ENCODE results near the gene RBX1.

The RBX1 gene

DNA sequence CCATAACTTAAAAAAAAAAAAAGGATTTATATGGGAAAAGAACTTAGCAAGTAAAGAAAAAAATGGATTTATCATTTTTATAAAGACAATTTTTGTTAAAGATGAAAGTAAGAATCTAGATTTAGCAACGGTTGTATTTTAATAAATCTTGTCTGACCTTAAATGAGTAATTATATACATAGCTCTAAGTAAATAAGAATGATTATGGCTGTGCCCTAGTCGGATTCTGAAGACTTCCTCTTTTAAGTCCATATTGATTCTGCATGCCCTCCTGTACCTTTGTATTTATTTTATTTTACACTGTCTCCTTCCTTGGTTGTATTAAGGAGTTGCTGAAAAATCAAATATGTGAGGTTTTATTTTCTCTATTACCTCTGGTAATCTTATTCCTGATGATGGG lies 7.1 kb downstream of the RBX1 start:
- Histone ChIP-seq H3K18ac (ENCODE audit: low read depth in 1 of 2, low read length in 2 of 2) (no peak overlapping the region), H3K4me3 (ENCODE audit: insufficient read depth in 1 of 2, low read depth in 1 of 2, low read length in 2 of 2) (no peak overlapping the region), H3K14ac (ENCODE audit: low read length in 2 of 2) (no peak overlapping the region), H3K27ac (ENCODE audit: low read length, poor library complexity, severe bottlenecking) (no peak overlapping the region), H3K36me3 (ENCODE audit: control insufficient read depth in 1 of 2, insufficient read depth in 2 of 2, low read depth in 1 of 2, low read length in 2 of 2) (peaks cover 55 to 64% of the 10 kb centered on the region in 2 experiments), H2AK5ac (ENCODE audit: low read length, severe bottlenecking) (no peak overlapping the region), H3K4ac (ENCODE audit: low read depth in 1 of 2, low read length in 2 of 2) (no peak overlapping the region), H3K79me1 (replicated peaks; ENCODE audit: low read length, poor library complexity, severe bottlenecking) (peaks cover 12% of the 10 kb centered on the region), H3K27me3 (ENCODE audit: control insufficient read depth in 1 of 2, insufficient read depth in 1 of 2, low read length in 2 of 2) (no peaks in the 10 kb centered on the region), H2BK12ac (ENCODE audit: low read length in 2 of 2) (no peak overlapping the region), H3K9ac (ENCODE audit: low read length) (no peak overlapping the region), H4K8ac (ENCODE audit: low read length) (no peak overlapping the region), H3K4me1 (ENCODE audit: control insufficient read depth, insufficient read depth, low read depth, low read length) (no peaks in the 10 kb centered on the region), H3K4me2 (ENCODE audit: low read length, poor library complexity, severe bottlenecking) (no peak overlapping the region), H3K23ac (ENCODE audit: low read length in 2 of 2) (no peak overlapping the region), H4K91ac (ENCODE audit: low read length) (no peak overlapping the region), H2BK15ac (ENCODE audit: low read depth, poor library complexity, severe bottlenecking) (no peak overlapping the region), H2BK120ac (ENCODE audit: low read depth, low read length) (no peak overlapping the region), H3K9me3 (ENCODE audit: control insufficient read depth, low read length) (no peaks in the 10 kb centered on the region), H2AFZ (ENCODE audit: low read depth, low read length) (no peak overlapping the region), H2BK5ac (ENCODE audit: low read depth, low read length, poor library complexity, severe bottlenecking) (no peak overlapping the region)
- no CpG with 5 or more reads among the region's 2 CpGs for WGBS
- DNase-seq = no peak

DNA sequence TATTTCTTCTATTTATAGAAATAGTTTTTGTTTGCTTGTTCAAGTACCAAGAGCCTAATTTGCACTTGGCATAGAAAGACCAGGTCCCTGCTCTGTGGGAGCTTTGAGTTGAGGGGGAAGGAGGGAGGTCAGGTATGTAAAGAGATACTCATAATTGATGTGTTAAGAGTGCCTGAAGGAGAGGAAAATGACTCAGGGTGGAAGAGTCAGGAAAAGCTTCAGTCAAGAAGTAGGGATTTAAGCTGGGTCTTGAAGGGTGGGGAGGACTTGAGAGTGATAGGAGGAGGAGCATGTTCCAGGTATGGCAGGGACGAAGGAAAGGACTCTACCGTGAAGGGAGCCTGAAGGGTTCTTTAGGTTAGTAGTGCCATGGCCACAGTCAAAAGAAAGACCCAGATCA lies 9.0 kb downstream of the RBX1 start:
- Histone ChIP-seq H3K79me1 (replicated peaks; ENCODE audit: low read length, poor library complexity, severe bottlenecking) (peaks cover 20% of the 10 kb centered on the region), H3K36me3 (ENCODE audit: control insufficient read depth in 1 of 2, insufficient read depth in 2 of 2, low read depth in 1 of 2, low read length in 2 of 2) (peaks cover 55 to 64% of the 10 kb centered on the region in 2 experiments), H2AFZ (ENCODE audit: low read depth, low read length) (no peak overlapping the region), H2BK5ac (ENCODE audit: low read depth, low read length, poor library complexity, severe bottlenecking) (no peak overlapping the region), H3K4me2 (ENCODE audit: low read length, poor library complexity, severe bottlenecking) (no peak overlapping the region), H3K4me1 (ENCODE audit: control insufficient read depth, insufficient read depth, low read depth, low read length) (no peaks in the 10 kb centered on the region), H3K27ac (ENCODE audit: low read length, poor library complexity, severe bottlenecking) (no peak overlapping the region), H2BK120ac (ENCODE audit: low read depth, low read length) (no peak overlapping the region), H2AK5ac (ENCODE audit: low read length, severe bottlenecking) (no peak overlapping the region), H3K9me3 (ENCODE audit: control insufficient read depth, low read length) (no peaks in the 10 kb centered on the region), H4K8ac (ENCODE audit: low read length) (no peak overlapping the region), H3K23ac (ENCODE audit: low read length in 2 of 2) (no peak overlapping the region), H3K4me3 (ENCODE audit: insufficient read depth in 1 of 2, low read depth in 1 of 2, low read length in 2 of 2) (no peak overlapping the region), H3K27me3 (ENCODE audit: control insufficient read depth in 1 of 2, insufficient read depth in 1 of 2, low read length in 2 of 2) (no peaks in the 10 kb centered on the region), H3K4ac (ENCODE audit: low read depth in 1 of 2, low read length in 2 of 2) (no peak overlapping the region), H2BK15ac (ENCODE audit: low read depth, poor library complexity, severe bottlenecking) (no peak overlapping the region), H3K18ac (ENCODE audit: low read depth in 1 of 2, low read length in 2 of 2) (no peak overlapping the region), H3K9ac (ENCODE audit: low read length) (no peak overlapping the region), H4K91ac (ENCODE audit: low read length) (no peak overlapping the region), H3K14ac (ENCODE audit: low read length in 2 of 2) (no peak overlapping the region), H2BK12ac (ENCODE audit: low read length in 2 of 2) (no peak overlapping the region)
- WGBS = 93% methylated on average over 2 of the region's 2 CpGs
- no peak for DNase-seq

DNA sequence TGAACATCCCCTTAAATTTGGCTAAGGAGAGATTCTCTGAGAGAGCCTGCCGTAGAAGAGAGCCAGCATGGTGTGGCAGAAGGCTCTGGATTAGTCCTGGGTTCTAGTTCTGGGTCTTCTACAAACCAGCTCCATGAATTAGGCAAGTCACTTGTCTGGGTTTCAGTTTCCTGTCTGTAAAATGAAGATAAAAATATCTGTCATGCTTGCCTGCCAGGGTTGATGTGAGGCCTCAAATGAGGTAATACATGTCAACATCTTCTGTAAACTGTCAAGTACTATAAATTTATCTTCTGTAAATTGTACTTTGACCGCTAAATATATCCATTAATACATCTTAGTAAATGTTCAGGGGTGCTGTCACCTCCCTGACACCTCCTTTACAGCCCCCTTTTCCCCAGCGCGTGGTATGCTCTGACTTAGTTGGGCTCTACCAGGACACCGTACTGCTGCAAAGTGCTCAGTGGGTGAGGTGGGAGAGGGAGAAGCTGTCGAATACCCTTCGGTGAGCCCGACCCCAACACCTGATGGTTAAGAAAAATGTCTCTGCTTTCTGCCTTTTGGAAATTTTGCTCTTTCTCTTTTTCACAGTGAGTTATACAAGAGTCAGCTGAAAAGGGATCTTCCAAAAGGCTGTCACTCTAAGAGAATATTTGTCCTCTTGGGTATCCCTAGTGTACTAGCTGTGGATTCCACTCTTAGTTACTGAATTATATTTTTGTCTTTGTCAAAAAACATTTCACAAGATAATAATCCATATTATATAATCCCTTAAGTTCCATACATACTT lies 15.0 kb downstream of the RBX1 start:
- Histone ChIP-seq H3K27me3 (ENCODE audit: control insufficient read depth in 1 of 2, insufficient read depth in 1 of 2, low read length in 2 of 2) (no peaks in the 10 kb centered on the region), H4K91ac (ENCODE audit: low read length) (no peak overlapping the region), H3K14ac (ENCODE audit: low read length in 2 of 2) (no peak overlapping the region), H3K9me3 (ENCODE audit: control insufficient read depth, low read length) (no peaks in the 10 kb centered on the region), H2AFZ (ENCODE audit: low read depth, low read length) (no peak overlapping the region), H3K23ac (ENCODE audit: low read length in 2 of 2) (no peak overlapping the region), H3K9ac (ENCODE audit: low read length) (no peak overlapping the region), H2BK12ac (ENCODE audit: low read length in 2 of 2) (no peak overlapping the region), H4K8ac (ENCODE audit: low read length) (no peak overlapping the region), H3K4ac (ENCODE audit: low read depth in 1 of 2, low read length in 2 of 2) (no peak overlapping the region), H2BK120ac (ENCODE audit: low read depth, low read length) (no peak overlapping the region), H2AK5ac (ENCODE audit: low read length, severe bottlenecking) (no peak overlapping the region), H3K36me3 (ENCODE audit: control insufficient read depth in 1 of 2, insufficient read depth in 2 of 2, low read depth in 1 of 2, low read length in 2 of 2) (peaks cover 48 to 86% of the 10 kb centered on the region in 2 experiments), H3K4me3 (ENCODE audit: insufficient read depth in 1 of 2, low read depth in 1 of 2, low read length in 2 of 2) (no peak overlapping the region), H2BK5ac (ENCODE audit: low read depth, low read length, poor library complexity, severe bottlenecking) (no peak overlapping the region), H2BK15ac (ENCODE audit: low read depth, poor library complexity, severe bottlenecking) (no peak overlapping the region), H3K4me1 (ENCODE audit: control insufficient read depth, insufficient read depth, low read depth, low read length) (no peaks in the 10 kb centered on the region), H3K79me1 (replicated peaks; ENCODE audit: low read length, poor library complexity, severe bottlenecking) (peaks cover 42% of the 10 kb centered on the region), H3K18ac (ENCODE audit: low read depth in 1 of 2, low read length in 2 of 2) (no peak overlapping the region), H3K27ac (ENCODE audit: low read length, poor library complexity, severe bottlenecking) (no peak overlapping the region), H3K4me2 (ENCODE audit: low read length, poor library complexity, severe bottlenecking) (no peak overlapping the region)
- DNase-seq = no peak
- WGBS = 94% methylated on average over 5 of the region's 8 CpGs

DNA sequence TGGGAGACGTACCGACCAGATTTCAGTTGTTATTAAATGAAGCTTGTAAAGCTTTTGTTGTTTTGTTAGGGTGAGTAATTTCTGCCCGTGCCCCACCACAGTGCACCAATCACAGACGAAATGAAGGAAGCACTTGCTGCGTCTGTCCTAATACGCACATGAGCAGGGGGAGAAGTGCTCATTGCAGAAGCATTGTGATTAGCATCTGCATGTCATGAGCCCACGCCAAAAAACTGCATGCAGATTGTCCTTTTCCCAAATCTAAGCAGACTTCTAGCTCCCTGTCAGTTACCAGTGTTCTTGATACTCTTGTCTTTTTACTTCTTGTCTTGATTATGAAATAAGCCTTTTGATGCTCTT lies 15.5 kb downstream of the RBX1 start:
- Histone ChIP-seq H3K79me1 (replicated peaks; ENCODE audit: low read length, poor library complexity, severe bottlenecking) (peaks cover 41% of the 10 kb centered on the region), H3K14ac (ENCODE audit: low read length in 2 of 2) (no peak overlapping the region), H2BK120ac (ENCODE audit: low read depth, low read length) (no peak overlapping the region), H3K4me1 (ENCODE audit: control insufficient read depth, insufficient read depth, low read depth, low read length) (no peaks in the 10 kb centered on the region), H2AFZ (ENCODE audit: low read depth, low read length) (no peak overlapping the region), H3K9ac (ENCODE audit: low read length) (no peak overlapping the region), H3K18ac (ENCODE audit: low read depth in 1 of 2, low read length in 2 of 2) (no peak overlapping the region), H3K27me3 (ENCODE audit: control insufficient read depth in 1 of 2, insufficient read depth in 1 of 2, low read length in 2 of 2) (no peaks in the 10 kb centered on the region), H3K23ac (ENCODE audit: low read length in 2 of 2) (no peak overlapping the region), H4K91ac (ENCODE audit: low read length) (no peak overlapping the region), H4K8ac (ENCODE audit: low read length) (no peak overlapping the region), H2BK5ac (ENCODE audit: low read depth, low read length, poor library complexity, severe bottlenecking) (no peak overlapping the region), H3K9me3 (ENCODE audit: control insufficient read depth, low read length) (no peaks in the 10 kb centered on the region), H2AK5ac (ENCODE audit: low read length, severe bottlenecking) (no peak overlapping the region), H3K4me3 (ENCODE audit: insufficient read depth in 1 of 2, low read depth in 1 of 2, low read length in 2 of 2) (no peak overlapping the region), H3K36me3 (ENCODE audit: control insufficient read depth in 1 of 2, insufficient read depth in 2 of 2, low read depth in 1 of 2, low read length in 2 of 2) (peaks cover 43 to 85% of the 10 kb centered on the region in 2 experiments), H3K4me2 (ENCODE audit: low read length, poor library complexity, severe bottlenecking) (no peak overlapping the region), H3K4ac (ENCODE audit: low read depth in 1 of 2, low read length in 2 of 2) (no peak overlapping the region), H3K27ac (ENCODE audit: low read length, poor library complexity, severe bottlenecking) (no peak overlapping the region), H2BK12ac (ENCODE audit: low read length in 2 of 2) (no peak overlapping the region), H2BK15ac (ENCODE audit: low read depth, poor library complexity, severe bottlenecking) (no peak overlapping the region)
- 99% methylated on average over 7 of the region's 7 CpGs for WGBS
- no peak for DNase-seq

All from mesenchymal stem cell (in vitro differentiated cells and primary cell).